Fibroblast of the conjunctiva (primary cell): ENCODE results near the gene PLXNC1.
A peak's percentile ranks its signal among the peaks of the same experiment; 100 is the strongest.

Experiments used
- DNase-seq: peaks from one replicate; pipeline ENCODE4 v3.0.0-alpha.2; 2010; ENCODE audit warnings: low read depth

The PLXNC1 gene

GRCh38 chr12:94147991-94148738, at the start of gene PLXNC1:
PLXNC1 (plus strand) TSS chr12:94148577; CDS start chr12:94148972, 395 bp downstream.
- no peak for DNase-seq

- no peak for DNase-seq
These were observed 49.2 kb upstream of the PLXNC1 start for GRCh38 chr12:94099191-94099590.

- peak; percentile 38 for DNase-seq
These were observed 48.7 kb upstream of the PLXNC1 start for GRCh38 chr12:94099632-94100031.

- DNase-seq: peak; percentile 31
These were observed 48.2 kb upstream of the PLXNC1 start for GRCh38 chr12:94100211-94100627.

GRCh38 chr12:94100990-94101737, 47.2 kb upstream of the PLXNC1 start:
- peak; percentile 40 for DNase-seq

GRCh38 chr12:94101738-94102660, 46.4 kb upstream of the PLXNC1 start:
- DNase-seq: peak; percentile 81

- no peak for DNase-seq
These were observed 44.4 kb upstream of the PLXNC1 start for GRCh38 chr12:94103986-94104385.

- DNase-seq: no peak
These were observed 40.5 kb upstream of the PLXNC1 start for GRCh38 chr12:94107910-94108309.

GRCh38 chr12:94109160-94109559, 39.2 kb upstream of the PLXNC1 start:
- peak; percentile 29 for DNase-seq

- DNase-seq: no peak
These were observed 38.1 kb upstream of the PLXNC1 start for GRCh38 chr12:94110258-94110657.

GRCh38 chr12:94111302-94111701, 37.1 kb upstream of the PLXNC1 start:
- DNase-seq: no peak

GRCh38 chr12:94112121-94112520, 36.3 kb upstream of the PLXNC1 start:
- no peak for DNase-seq

- no peak for DNase-seq
These were observed 34.2 kb upstream of the PLXNC1 start for GRCh38 chr12:94114166-94114565.

- no peak for DNase-seq
These were observed 32.2 kb upstream of the PLXNC1 start for GRCh38 chr12:94116191-94116590.

- DNase-seq: no peak
These were observed 26.5 kb upstream of the PLXNC1 start for GRCh38 chr12:94121886-94122285.

GRCh38 chr12:94122591-94122990, 25.8 kb upstream of the PLXNC1 start:
- DNase-seq: no peak

GRCh38 chr12:94123127-94123526, 25.2 kb upstream of the PLXNC1 start:
- DNase-seq: no peak

- no peak for DNase-seq
These were observed 22.3 kb upstream of the PLXNC1 start for GRCh38 chr12:94126067-94126466.

- no peak for DNase-seq
These were observed 20.9 kb upstream of the PLXNC1 start for GRCh38 chr12:94127239-94128131.

GRCh38 chr12:94128280-94128679, 20.1 kb upstream of the PLXNC1 start:
- DNase-seq: no peak
